ENCODE results near the gene TAS2R60. TPM values are rescaled to one million over a fixed set of nuclear protein-coding genes. Genes with fewer than 3 reads are reported as not detected.

TAS2R60 gene
- total RNA-seq, 1 experiment from 2014 or later, result not detected

DNA sequence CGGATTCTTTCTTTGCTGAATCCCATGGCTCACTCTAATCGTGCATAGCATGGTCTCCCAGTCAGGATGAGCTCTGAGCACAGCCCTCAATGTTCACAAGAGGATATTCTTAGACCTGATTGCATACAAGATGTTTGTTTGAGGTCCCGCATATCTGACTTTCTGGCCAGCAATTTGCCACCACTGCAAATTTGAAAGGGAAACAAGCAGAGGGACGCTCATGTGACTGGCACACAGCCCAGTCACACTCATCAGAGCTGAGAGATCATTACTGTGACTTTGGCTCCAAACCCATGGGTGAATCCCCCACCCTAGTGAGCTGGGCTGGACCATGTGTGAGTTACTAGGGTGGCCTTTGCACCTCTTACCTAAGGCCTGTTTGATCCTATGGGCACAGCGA lies 44.3 kb downstream of the TAS2R60 start:
- POLR2A ChIA-PET (ENCODE audit: unreplicated experiment), result no interaction called here
- Histone ChIP-seq H3K4me1 (replicated peaks; ENCODE audit: insufficient read depth) (peaks cover 12% of the 10 kb centered on the region), H3K27me3 (ENCODE audit: insufficient read depth, low read depth) (no peaks in the 10 kb centered on the region), H3K4me2 (no peak overlapping the region), H3K79me2 (ENCODE audit: low read depth) (no peaks in the 10 kb centered on the region), H3K27ac (no peak overlapping the region), H3K36me3 (ENCODE audit: low read depth) (no peaks in the 10 kb centered on the region), H3K9me3 (ENCODE audit: insufficient read depth, low read depth) (no peaks in the 10 kb centered on the region), H4K20me1 (ENCODE audit: insufficient read depth) (no peaks in the 10 kb centered on the region), H3F3A (ENCODE audit: insufficient read depth, low read depth) (no peaks in the 10 kb centered on the region), H2AFZ (no peak overlapping the region), H3K4me3 (no peak overlapping the region), H3K9me2 (ENCODE audit: insufficient read depth) (no peaks in the 10 kb centered on the region)
- TF ChIP-seq, protein P1, sequence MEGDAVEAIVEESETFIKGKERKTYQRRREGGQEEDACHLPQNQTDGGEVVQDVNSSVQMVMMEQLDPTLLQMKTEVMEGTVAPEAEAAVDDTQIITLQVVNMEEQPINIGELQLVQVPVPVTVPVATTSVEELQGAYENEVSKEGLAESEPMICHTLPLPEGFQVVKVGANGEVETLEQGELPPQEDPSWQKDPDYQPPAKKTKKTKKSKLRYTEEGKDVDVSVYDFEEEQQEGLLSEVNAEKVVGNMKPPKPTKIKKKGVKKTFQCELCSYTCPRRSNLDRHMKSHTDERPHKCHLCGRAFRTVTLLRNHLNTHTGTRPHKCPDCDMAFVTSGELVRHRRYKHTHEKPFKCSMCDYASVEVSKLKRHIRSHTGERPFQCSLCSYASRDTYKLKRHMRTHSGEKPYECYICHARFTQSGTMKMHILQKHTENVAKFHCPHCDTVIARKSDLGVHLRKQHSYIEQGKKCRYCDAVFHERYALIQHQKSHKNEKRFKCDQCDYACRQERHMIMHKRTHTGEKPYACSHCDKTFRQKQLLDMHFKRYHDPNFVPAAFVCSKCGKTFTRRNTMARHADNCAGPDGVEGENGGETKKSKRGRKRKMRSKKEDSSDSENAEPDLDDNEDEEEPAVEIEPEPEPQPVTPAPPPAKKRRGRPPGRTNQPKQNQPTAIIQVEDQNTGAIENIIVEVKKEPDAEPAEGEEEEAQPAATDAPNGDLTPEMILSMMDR (conservative IDR thresholded peaks at IDR 0.05), result no peak
- TF ChIP-seq EZH2 (IDR thresholded peaks at IDR 0.05; ENCODE audit: low read depth), result no peak
- no peak for DNase-seq
- BruUV-seq (replicated peaks), result no TSS peak
- CTCF ChIA-PET, result no interaction called here
- intact Hi-C loops (cut with micrococcal nuclease; ENCODE audit: unreplicated experiment), result no loop called here

GRCh38 chr7:143490717-143491306 lies 47.6 kb downstream of the TAS2R60 start:
- no peaks in the 10 kb centered on the region for H3K27me3 ChIP-seq (ENCODE audit: insufficient read depth, low read depth)
- no peaks in the 10 kb centered on the region for H4K20me1 ChIP-seq (ENCODE audit: insufficient read depth)
- H3F3A ChIP-seq (ENCODE audit: insufficient read depth, low read depth), result no peaks in the 10 kb centered on the region
- ChIA-PET CTCF (interaction anchor here (0.5 kb wide), 1 partner anchor 45 kb away, joined by 9 read pairs; no protein-coding TSS in a partner anchor), POLR2A (ENCODE audit: unreplicated experiment) (no interaction called here)
- no peak overlapping the region for H3K27ac ChIP-seq
- no peak overlapping the region for H3K4me2 ChIP-seq
- no peak overlapping the region for H3K4me3 ChIP-seq
- H3K79me2 ChIP-seq (ENCODE audit: low read depth), result no peaks in the 10 kb centered on the region
- H3K9me3 ChIP-seq (ENCODE audit: insufficient read depth, low read depth), result no peaks in the 10 kb centered on the region
- no peak for DNase-seq
- H3K4me1 ChIP-seq (replicated peaks; ENCODE audit: insufficient read depth), result peaks cover 12% of the 10 kb centered on the region
- no peaks in the 10 kb centered on the region for H3K9me2 ChIP-seq (ENCODE audit: insufficient read depth)
- BruUV-seq (replicated peaks), result no TSS peak
- TF ChIP-seq, protein P1 (conservative IDR thresholded peaks at IDR 0.05), result peak; percentile 53; the same call in 1 of the 2 replicates
- TF ChIP-seq EZH2 (IDR thresholded peaks at IDR 0.05; ENCODE audit: low read depth), result no peak
- intact Hi-C loops (cut with micrococcal nuclease; ENCODE audit: unreplicated experiment), result no loop called here
- no peaks in the 10 kb centered on the region for H3K36me3 ChIP-seq (ENCODE audit: low read depth)
- no peak overlapping the region for H2AFZ ChIP-seq

DNA sequence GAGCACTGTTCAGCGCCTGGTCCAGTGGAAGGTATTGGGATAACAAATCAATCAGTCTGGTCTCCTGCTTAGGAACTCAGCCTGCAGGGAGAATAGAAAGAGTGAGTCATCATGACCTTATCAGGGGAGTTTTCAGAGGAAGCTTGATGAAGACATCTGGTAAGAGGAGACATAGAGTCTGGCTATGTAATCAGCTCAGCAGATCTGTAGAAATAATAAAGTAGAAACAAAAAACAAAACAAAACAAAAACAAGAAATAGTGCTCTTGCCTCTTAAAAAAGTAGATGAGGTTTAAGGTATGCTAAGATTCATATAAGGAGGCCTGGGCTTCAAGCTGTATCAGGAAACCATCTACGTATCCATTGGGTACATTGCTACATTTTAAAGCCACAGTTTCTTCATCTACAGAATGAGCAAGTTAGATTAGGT lies 48.8 kb downstream of the TAS2R60 start:
- CTCF ChIA-PET, result no interaction called here

More for the DNA sequence above, 48.8 kb downstream of the TAS2R60 start:
- intact Hi-C loops (cut with micrococcal nuclease; ENCODE audit: unreplicated experiment), result no loop called here
- Histone ChIP-seq H3K4me2 (0 out of 2 replicates have a peak overlapping the region, but pooled peaks have one; percentile 4), H3K4me1 (replicated peaks; ENCODE audit: insufficient read depth) (peaks cover 12% of the 10 kb centered on the region), H3K27ac (no peak overlapping the region), H2AFZ (no peak overlapping the region), H3K4me3 (no peak overlapping the region), H3K36me3 (ENCODE audit: low read depth) (no peaks in the 10 kb centered on the region), H3F3A (ENCODE audit: insufficient read depth, low read depth) (no peaks in the 10 kb centered on the region), H3K9me2 (ENCODE audit: insufficient read depth) (no peaks in the 10 kb centered on the region; the same call in 1 of the 2 replicates), H4K20me1 (ENCODE audit: insufficient read depth) (no peaks in the 10 kb centered on the region), H3K79me2 (ENCODE audit: low read depth) (no peaks in the 10 kb centered on the region), H3K9me3 (ENCODE audit: insufficient read depth, low read depth) (no peaks in the 10 kb centered on the region), H3K27me3 (ENCODE audit: insufficient read depth, low read depth) (no peaks in the 10 kb centered on the region)
- BruUV-seq (replicated peaks), result no TSS peak
- DNase-seq, result peak in 1 of 2 experiments; percentile 70
- TF ChIP-seq EZH2 (IDR thresholded peaks at IDR 0.05; ENCODE audit: low read depth), result no peak
- TF ChIP-seq, protein P1 (conservative IDR thresholded peaks at IDR 0.05), result no peak
- POLR2A ChIA-PET (ENCODE audit: unreplicated experiment), result interaction anchor here (0.5 kb wide), 1 partner anchor 8 kb away, joined by 3 read pairs; no protein-coding TSS in a partner anchor

Data from PC-9 (cell line).